ENCODE results near the gene TINAGL1.

DNA sequence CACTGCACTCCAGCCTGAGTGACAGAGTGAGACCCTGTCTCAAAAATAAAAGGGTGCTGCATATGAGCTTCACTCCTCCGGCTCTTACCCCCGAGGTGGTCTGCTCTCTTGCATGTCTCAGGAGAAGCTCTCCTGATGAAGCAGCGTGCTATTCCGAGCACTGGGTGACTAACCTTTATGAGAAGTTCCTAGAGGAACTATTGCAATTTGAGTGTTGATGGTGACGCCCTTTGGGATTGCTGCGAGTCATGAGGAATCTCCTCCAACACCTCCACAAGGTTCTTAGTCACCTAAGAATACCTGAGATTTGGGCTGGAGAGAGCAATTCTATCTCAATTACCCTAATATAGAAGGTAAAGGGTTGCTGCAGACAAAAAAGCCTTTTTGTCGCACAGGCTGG, 40.8 kb upstream of the TINAGL1 start:
- TF ChIP-seq POLR2A (IDR thresholded peaks at IDR 0.05): no peak
- TF ChIP-seq, protein P1, sequence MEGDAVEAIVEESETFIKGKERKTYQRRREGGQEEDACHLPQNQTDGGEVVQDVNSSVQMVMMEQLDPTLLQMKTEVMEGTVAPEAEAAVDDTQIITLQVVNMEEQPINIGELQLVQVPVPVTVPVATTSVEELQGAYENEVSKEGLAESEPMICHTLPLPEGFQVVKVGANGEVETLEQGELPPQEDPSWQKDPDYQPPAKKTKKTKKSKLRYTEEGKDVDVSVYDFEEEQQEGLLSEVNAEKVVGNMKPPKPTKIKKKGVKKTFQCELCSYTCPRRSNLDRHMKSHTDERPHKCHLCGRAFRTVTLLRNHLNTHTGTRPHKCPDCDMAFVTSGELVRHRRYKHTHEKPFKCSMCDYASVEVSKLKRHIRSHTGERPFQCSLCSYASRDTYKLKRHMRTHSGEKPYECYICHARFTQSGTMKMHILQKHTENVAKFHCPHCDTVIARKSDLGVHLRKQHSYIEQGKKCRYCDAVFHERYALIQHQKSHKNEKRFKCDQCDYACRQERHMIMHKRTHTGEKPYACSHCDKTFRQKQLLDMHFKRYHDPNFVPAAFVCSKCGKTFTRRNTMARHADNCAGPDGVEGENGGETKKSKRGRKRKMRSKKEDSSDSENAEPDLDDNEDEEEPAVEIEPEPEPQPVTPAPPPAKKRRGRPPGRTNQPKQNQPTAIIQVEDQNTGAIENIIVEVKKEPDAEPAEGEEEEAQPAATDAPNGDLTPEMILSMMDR (IDR thresholded peaks at IDR 0.05): no peak

All from ovary (tissue), 3 donors.